Prostate gland (tissue), 2 donors: ENCODE results near the gene FGF22.

Experiments used
- CTCF ChIP-seq, 4 experiments: fragments of 200-600 bp in 2 of 4; fragments of 450-650 bp in 2 of 4; sonication (generic) in 2 of 4; IDR thresholded peaks; 1 replicate in 3 of 4; 2 replicates in 1 of 4; pipeline ENCODE4 v1.5.1; 2016 to 2019; ENCODE audit warnings: antibody characterized with exemption in 4 of 4, mild to moderate bottlenecking in 2 of 4, moderate library complexity in 2 of 4
- POLR2A ChIP-seq: fragments of 450-650 bp; IDR thresholded peaks from one replicate; pipeline ENCODE4 v1.6.1; 2016; ENCODE audit warnings: antibody characterized with exemption, mild to moderate bottlenecking
- POLR2AphosphoS5 ChIP-seq: sonication (generic); formaldehyde crosslinking; IDR thresholded peaks from one replicate; pipeline ENCODE4 v1.6.1; 2017; ENCODE audit warnings: antibody characterized with exemption

- TF ChIP-seq CTCF (IDR thresholded peaks at IDR 0.05) (no peak), POLR2A (no peak), POLR2AphosphoS5 (no peak)
These were observed 5.7 kb upstream of the FGF22 start for GRCh38 chr19:633786-634639.
